Spleen (tissue), 7 donors: ENCODE data around the gene AMN1.

Experiments used
- CTCF ChIP-seq, 11 experiments: fragments of 200-600 bp in 7 of 11; fragments of 450-650 bp in 4 of 11; sonication (generic) in 4 of 11; IDR thresholded peaks in 8 of 11; conservative IDR thresholded peaks in 3 of 11; 1 replicate in 7 of 11; 2 replicates in 4 of 11; pipeline versions ENCODE4 v1.4.0 to v1.8.0; 2016 to 2021; ENCODE audit warnings: antibody characterized with exemption in 11 of 11, inconsistent platforms in 4 of 11, mild to moderate bottlenecking in 1 of 11
- POLR2A ChIP-seq, 3 donors: fragments of 450-650 bp; IDR thresholded peaks; one replicate each; pipeline ENCODE4 v1.5.1; 2017; ENCODE audit warnings: antibody characterized with exemption in 3 of 3, mild to moderate bottlenecking in 1 of 3
- donor health status: DM: no; HTN: no; CAD: no; lungs with moderate emphysema.
- donor health status: DM: no; HTN: no; CAD: no.
- donor health status: DM: no; HTN: no; CAD: no.

DNA sequence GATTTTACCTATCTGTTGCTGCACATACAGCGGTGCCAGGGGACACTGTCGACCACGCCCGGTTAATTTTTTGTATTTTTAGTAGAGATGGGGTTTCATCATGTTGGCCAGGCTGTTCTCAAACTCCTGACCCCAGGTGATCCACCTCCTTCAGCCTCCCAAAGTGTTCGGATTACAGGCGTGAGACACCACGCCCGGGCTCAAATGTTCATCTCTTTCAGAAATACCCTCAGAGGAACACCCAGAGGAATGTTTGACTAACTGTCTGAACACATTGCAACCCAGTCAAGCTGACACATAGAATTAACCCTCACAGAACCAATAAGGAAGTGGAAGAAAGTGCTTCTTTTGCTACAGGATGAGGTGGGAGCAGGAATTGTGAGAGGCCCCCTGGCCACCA, 84.3 kb downstream of the AMN1 start:
- no peak for TF ChIP-seq CTCF (IDR thresholded peaks at IDR 0.05 in 8 of 11, conservative IDR thresholded peaks at IDR 0.05 in 3 of 11)
- TF ChIP-seq POLR2A (IDR thresholded peaks at IDR 0.05) = no peak
